ENCODE data around the gene HOXB6. TPM values are rescaled to one million over a fixed set of nuclear protein-coding genes. Genes with fewer than 3 reads are reported as not detected.

The HOXB6 gene
- polyA plus RNA-seq, 1 donor = 9.8 TPM

GRCh38 chr17:48568499-48569239 lies 36.1 kb downstream of the HOXB6 start:
- H3K9me3 ChIP-seq (ENCODE audit: control insufficient read depth, low read depth, low read length) = peaks cover 3% of the 10 kb centered on the region
- no peaks in the 10 kb centered on the region for H3K36me3 ChIP-seq (ENCODE audit: control insufficient read depth, insufficient read depth, low read length)
- no peak overlapping the region for H3K4me3 ChIP-seq (ENCODE audit: low read length)
- peak overlapping the region; percentile 77 for H3K27ac ChIP-seq (ENCODE audit: low read length)
- H3K4me1 ChIP-seq (ENCODE audit: control insufficient read depth, insufficient read depth, low read length) = peaks cover 19% of the 10 kb centered on the region
- H3K27me3 ChIP-seq (ENCODE audit: control insufficient read depth, insufficient read depth, low read length) = peaks cover 97% of the 10 kb centered on the region
- 18% methylated on average over 6 of the region's 33 CpGs for WGBS (ENCODE audit: insufficient coverage, low lambda C conversion rate)
- no peak for DNase-seq

- H3K36me3 ChIP-seq (ENCODE audit: control insufficient read depth, insufficient read depth, low read length) = no peaks in the 10 kb centered on the region
- H3K4me3 ChIP-seq (ENCODE audit: low read length) = no peak overlapping the region
- no CpG with 5 or more reads among the region's 2 CpGs for WGBS (ENCODE audit: insufficient coverage, low lambda C conversion rate)
- H3K27me3 ChIP-seq (ENCODE audit: control insufficient read depth, insufficient read depth, low read length) = peaks cover 97% of the 10 kb centered on the region
- peaks cover 3% of the 10 kb centered on the region for H3K9me3 ChIP-seq (ENCODE audit: control insufficient read depth, low read depth, low read length)
- peaks cover 24% of the 10 kb centered on the region for H3K4me1 ChIP-seq (ENCODE audit: control insufficient read depth, insufficient read depth, low read length)
- H3K27ac ChIP-seq (ENCODE audit: low read length) = peak overlapping the region; percentile 77
- DNase-seq = no peak
Measured at GRCh38 chr17:48567646-48568354, 37.0 kb downstream of the HOXB6 start.

GRCh38 chr17:48567209-48567608 lies 37.6 kb downstream of the HOXB6 start:
- WGBS (ENCODE audit: insufficient coverage, low lambda C conversion rate) = no CpG with 5 or more reads among the region's 6 CpGs

GRCh38 chr17:48566717-48567116 lies 38.1 kb downstream of the HOXB6 start:
- H3K36me3 ChIP-seq (ENCODE audit: control insufficient read depth, insufficient read depth, low read length) = peaks cover 3% of the 10 kb centered on the region
- H3K4me3 ChIP-seq (ENCODE audit: low read length) = no peak overlapping the region
- peaks cover 3% of the 10 kb centered on the region for H3K9me3 ChIP-seq (ENCODE audit: control insufficient read depth, low read depth, low read length)
- H3K27ac ChIP-seq (ENCODE audit: low read length) = peak overlapping the region; percentile 20
- no CpG with 5 or more reads among the region's 2 CpGs for WGBS (ENCODE audit: insufficient coverage, low lambda C conversion rate)
- peaks cover 24% of the 10 kb centered on the region for H3K4me1 ChIP-seq (ENCODE audit: control insufficient read depth, insufficient read depth, low read length)
- DNase-seq = no peak
- H3K27me3 ChIP-seq (ENCODE audit: control insufficient read depth, insufficient read depth, low read length) = peaks cover 97% of the 10 kb centered on the region

More at GRCh38 chr17:48567209-48567608, 37.6 kb downstream of the HOXB6 start:
- Histone ChIP-seq H3K4me3 (ENCODE audit: low read length) (no peak overlapping the region), H3K36me3 (ENCODE audit: control insufficient read depth, insufficient read depth, low read length) (no peaks in the 10 kb centered on the region), H3K27me3 (ENCODE audit: control insufficient read depth, insufficient read depth, low read length) (peaks cover 97% of the 10 kb centered on the region), H3K4me1 (ENCODE audit: control insufficient read depth, insufficient read depth, low read length) (peaks cover 24% of the 10 kb centered on the region), H3K27ac (ENCODE audit: low read length) (peak overlapping the region; percentile 77), H3K9me3 (ENCODE audit: control insufficient read depth, low read depth, low read length) (peaks cover 3% of the 10 kb centered on the region)
- DNase-seq = no peak

GRCh38 chr17:48565925-48566710 lies 38.7 kb downstream of the HOXB6 start:
- no peak for DNase-seq
- H3K27ac ChIP-seq (ENCODE audit: low read length) = peak overlapping the region; percentile 20
- peaks cover 7% of the 10 kb centered on the region for H3K36me3 ChIP-seq (ENCODE audit: control insufficient read depth, insufficient read depth, low read length)
- peaks cover 30% of the 10 kb centered on the region for H3K4me1 ChIP-seq (ENCODE audit: control insufficient read depth, insufficient read depth, low read length)
- WGBS (ENCODE audit: insufficient coverage, low lambda C conversion rate) = 100% methylated on average over 1 of the region's 4 CpGs
- H3K27me3 ChIP-seq (ENCODE audit: control insufficient read depth, insufficient read depth, low read length) = peaks cover 94% of the 10 kb centered on the region
- peaks cover 3% of the 10 kb centered on the region for H3K9me3 ChIP-seq (ENCODE audit: control insufficient read depth, low read depth, low read length)
- H3K4me3 ChIP-seq (ENCODE audit: low read length) = no peak overlapping the region

- peak overlapping the region; percentile 54 for H3K27ac ChIP-seq (ENCODE audit: low read length)
- H3K4me1 ChIP-seq (ENCODE audit: control insufficient read depth, insufficient read depth, low read length) = peaks cover 30% of the 10 kb centered on the region
- peaks cover 3% of the 10 kb centered on the region for H3K9me3 ChIP-seq (ENCODE audit: control insufficient read depth, low read depth, low read length)
- no peak for DNase-seq
- WGBS (ENCODE audit: insufficient coverage, low lambda C conversion rate) = 100% methylated on average over 1 of the region's 2 CpGs
- peaks cover 7% of the 10 kb centered on the region for H3K36me3 ChIP-seq (ENCODE audit: control insufficient read depth, insufficient read depth, low read length)
- H3K27me3 ChIP-seq (ENCODE audit: control insufficient read depth, insufficient read depth, low read length) = peaks cover 83% of the 10 kb centered on the region
- H3K4me3 ChIP-seq (ENCODE audit: low read length) = no peak overlapping the region
Measured at GRCh38 chr17:48565022-48565554, 39.7 kb downstream of the HOXB6 start.

GRCh38 chr17:48564188-48565021 lies 40.4 kb downstream of the HOXB6 start:
- peaks cover 3% of the 10 kb centered on the region for H3K9me3 ChIP-seq (ENCODE audit: control insufficient read depth, low read depth, low read length)
- H3K36me3 ChIP-seq (ENCODE audit: control insufficient read depth, insufficient read depth, low read length) = peaks cover 7% of the 10 kb centered on the region
- DNase-seq = no peak
- H3K4me1 ChIP-seq (ENCODE audit: control insufficient read depth, insufficient read depth, low read length) = peaks cover 34% of the 10 kb centered on the region
- no CpG with 5 or more reads among the region's 73 CpGs for WGBS (ENCODE audit: insufficient coverage, low lambda C conversion rate)
- peak overlapping the region; percentile 22 for H3K4me3 ChIP-seq (ENCODE audit: low read length)
- peak overlapping the region; percentile 64 for H3K27ac ChIP-seq (ENCODE audit: low read length)
- H3K27me3 ChIP-seq (ENCODE audit: control insufficient read depth, insufficient read depth, low read length) = peaks cover 80% of the 10 kb centered on the region

- no CpG with 5 or more reads among the region's 10 CpGs for WGBS (ENCODE audit: insufficient coverage, low lambda C conversion rate)
- Histone ChIP-seq H3K9me3 (ENCODE audit: control insufficient read depth, low read depth, low read length) (peaks cover 3% of the 10 kb centered on the region), H3K36me3 (ENCODE audit: control insufficient read depth, insufficient read depth, low read length) (peaks cover 7% of the 10 kb centered on the region), H3K27me3 (ENCODE audit: control insufficient read depth, insufficient read depth, low read length) (peaks cover 80% of the 10 kb centered on the region), H3K4me1 (ENCODE audit: control insufficient read depth, insufficient read depth, low read length) (peaks cover 34% of the 10 kb centered on the region), H3K27ac (ENCODE audit: low read length) (peak overlapping the region; percentile 64), H3K4me3 (ENCODE audit: low read length) (peak overlapping the region; percentile 10)
- no peak for DNase-seq
Measured at GRCh38 chr17:48563867-48564187, 41.0 kb downstream of the HOXB6 start.

- DNase-seq = no peak
- peaks cover 34% of the 10 kb centered on the region for H3K4me1 ChIP-seq (ENCODE audit: control insufficient read depth, insufficient read depth, low read length)
Measured at GRCh38 chr17:48563385-48563838, 41.4 kb downstream of the HOXB6 start.

More at GRCh38 chr17:48563385-48563838, 41.4 kb downstream of the HOXB6 start:
- H3K4me3 ChIP-seq (ENCODE audit: low read length) = peak overlapping the region; percentile 10
- no CpG with 5 or more reads among the region's 6 CpGs for WGBS (ENCODE audit: insufficient coverage, low lambda C conversion rate)
- H3K27ac ChIP-seq (ENCODE audit: low read length) = peak overlapping the region; percentile 64
- peaks cover 80% of the 10 kb centered on the region for H3K27me3 ChIP-seq (ENCODE audit: control insufficient read depth, insufficient read depth, low read length)
- peaks cover 7% of the 10 kb centered on the region for H3K36me3 ChIP-seq (ENCODE audit: control insufficient read depth, insufficient read depth, low read length)
- peaks cover 3% of the 10 kb centered on the region for H3K9me3 ChIP-seq (ENCODE audit: control insufficient read depth, low read depth, low read length)

All from large intestine (tissue), 3 donors.